GM06990 (cell line): Measurements from ENCODE around the gene PROB1.
"Not testable (repeated sequence)": the region's sequence is repeated elsewhere in the genome, so short reads cannot be mapped to it uniquely, and the experiment has no call there.

Experiments
- DNase-seq: peaks from one replicate; pipeline ENCODE4 v3.0.0-alpha.2; 2011; ENCODE audit not compliant: insufficient read length; ENCODE audit errors: extremely low read depth
- H3K27me3 ChIP-seq: replicated peaks from 2 replicates; pipeline ENCODE4 v1.6.0; 2011; ENCODE audit warnings: low read length; ENCODE audit not compliant: control insufficient read depth, insufficient read depth
- H3K36me3 ChIP-seq: 2 replicates; pipeline ENCODE4 v1.5.1; 2011; ENCODE audit warnings: low read length; ENCODE audit not compliant: control insufficient read depth, insufficient read depth
- H3K4me3 ChIP-seq: replicated peaks from 2 replicates; pipeline ENCODE4 v1.5.1; 2011; ENCODE audit warnings: low read depth, mild to moderate bottlenecking, control low read depth, low read length
- TF ChIP-seq, protein P1 (sequence below): IDR thresholded peaks from 2 replicates; pipeline ENCODE4 v1.5.1; 2011; ENCODE audit warnings: low read length, control low read depth, mild to moderate bottlenecking, inconsistent platforms; ENCODE audit not compliant: insufficient read depth, poor library complexity, severe bottlenecking

PROB1 gene

DNA sequence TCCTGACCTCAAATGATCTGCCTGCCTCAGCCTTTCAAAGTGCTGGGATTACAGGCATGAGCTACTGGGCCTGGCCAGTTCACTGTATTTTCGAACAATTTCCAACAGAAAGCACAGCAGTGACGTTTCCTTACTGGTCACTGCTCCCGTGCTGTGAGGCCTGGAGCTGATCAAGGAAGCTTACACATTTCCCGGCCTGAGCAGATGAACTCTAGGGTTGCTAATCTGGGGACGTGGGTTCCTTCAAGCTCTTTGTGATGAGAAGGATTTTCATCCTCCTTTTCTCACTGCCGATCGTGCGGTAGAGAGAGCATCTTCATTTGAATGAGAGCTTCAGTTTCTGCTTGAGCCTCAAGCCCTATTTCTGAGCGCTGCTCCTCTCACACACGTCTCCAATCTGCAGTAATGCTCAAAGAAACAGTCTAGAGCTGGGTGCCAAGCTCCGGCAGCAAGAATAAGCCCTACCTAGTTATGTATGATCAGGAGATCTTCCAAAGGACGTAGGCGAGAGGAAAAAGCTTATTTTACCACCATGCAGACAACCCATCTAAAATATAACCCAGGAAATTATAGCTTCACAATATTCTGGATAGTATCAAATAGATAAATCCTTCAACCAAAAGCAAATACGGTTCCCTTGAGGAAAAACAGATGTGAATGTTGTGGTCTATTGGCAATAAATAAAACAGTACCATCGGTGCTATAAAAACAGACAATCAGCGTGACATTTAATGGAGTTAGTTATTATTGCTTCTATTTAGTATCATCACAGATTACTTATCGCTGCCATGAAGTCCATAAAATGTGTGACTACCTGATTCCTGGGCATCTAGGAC lies 16.3 kb upstream of the PROB1 start:
- Histone ChIP-seq H3K27me3 (no peaks in the 10 kb centered on the region), H3K4me3 (no peak overlapping the region), H3K36me3 (no peaks in the 10 kb centered on the region)
- TF ChIP-seq, protein P1, sequence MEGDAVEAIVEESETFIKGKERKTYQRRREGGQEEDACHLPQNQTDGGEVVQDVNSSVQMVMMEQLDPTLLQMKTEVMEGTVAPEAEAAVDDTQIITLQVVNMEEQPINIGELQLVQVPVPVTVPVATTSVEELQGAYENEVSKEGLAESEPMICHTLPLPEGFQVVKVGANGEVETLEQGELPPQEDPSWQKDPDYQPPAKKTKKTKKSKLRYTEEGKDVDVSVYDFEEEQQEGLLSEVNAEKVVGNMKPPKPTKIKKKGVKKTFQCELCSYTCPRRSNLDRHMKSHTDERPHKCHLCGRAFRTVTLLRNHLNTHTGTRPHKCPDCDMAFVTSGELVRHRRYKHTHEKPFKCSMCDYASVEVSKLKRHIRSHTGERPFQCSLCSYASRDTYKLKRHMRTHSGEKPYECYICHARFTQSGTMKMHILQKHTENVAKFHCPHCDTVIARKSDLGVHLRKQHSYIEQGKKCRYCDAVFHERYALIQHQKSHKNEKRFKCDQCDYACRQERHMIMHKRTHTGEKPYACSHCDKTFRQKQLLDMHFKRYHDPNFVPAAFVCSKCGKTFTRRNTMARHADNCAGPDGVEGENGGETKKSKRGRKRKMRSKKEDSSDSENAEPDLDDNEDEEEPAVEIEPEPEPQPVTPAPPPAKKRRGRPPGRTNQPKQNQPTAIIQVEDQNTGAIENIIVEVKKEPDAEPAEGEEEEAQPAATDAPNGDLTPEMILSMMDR, result no peak
- no peak for DNase-seq

DNA sequence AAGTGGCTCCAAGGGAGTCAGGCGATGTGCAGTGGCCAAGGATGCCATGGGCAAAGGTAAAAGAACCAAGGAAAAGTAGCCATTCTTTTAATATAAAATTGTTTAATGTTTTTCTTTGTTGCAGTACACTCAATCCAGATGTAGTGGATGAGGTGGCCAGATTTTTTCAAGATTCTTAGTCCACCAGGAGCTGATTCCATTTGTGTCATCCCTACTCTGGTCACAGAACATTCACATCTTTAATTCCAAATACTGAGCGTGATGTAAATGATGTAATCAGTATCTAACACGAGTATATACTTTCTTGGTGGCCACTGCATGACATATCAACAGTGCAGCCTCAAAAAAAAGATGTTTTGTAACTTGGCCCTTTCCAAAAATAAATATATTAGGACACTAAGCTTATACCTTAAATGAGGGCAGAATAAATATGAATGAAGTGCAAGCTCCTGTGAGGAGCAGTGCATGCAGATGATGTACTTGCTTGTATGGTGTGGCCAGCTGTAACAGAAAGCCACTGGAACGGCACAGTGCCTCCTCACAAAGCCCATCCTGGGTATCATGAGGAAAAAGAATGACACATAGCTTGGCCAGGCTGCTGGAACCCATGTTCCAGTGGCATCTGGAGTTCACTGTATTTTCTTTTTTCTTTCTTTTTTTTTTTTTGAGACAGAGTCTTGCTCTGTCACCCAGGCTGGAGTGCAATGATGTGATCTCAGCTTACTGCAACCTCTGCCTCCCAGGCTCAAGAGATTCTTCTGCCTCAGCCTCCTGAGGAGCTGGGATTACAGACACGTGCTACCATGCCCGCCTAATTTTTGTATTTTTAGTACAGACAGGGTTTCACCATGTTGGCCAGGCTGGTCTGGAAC lies 15.5 kb upstream of the PROB1 start:
- Histone ChIP-seq H3K36me3 (no peaks in the 10 kb centered on the region), H3K4me3 (no peak overlapping the region), H3K27me3 (no peaks in the 10 kb centered on the region)
- no peak for DNase-seq
- TF ChIP-seq, protein P1, result no peak

DNA sequence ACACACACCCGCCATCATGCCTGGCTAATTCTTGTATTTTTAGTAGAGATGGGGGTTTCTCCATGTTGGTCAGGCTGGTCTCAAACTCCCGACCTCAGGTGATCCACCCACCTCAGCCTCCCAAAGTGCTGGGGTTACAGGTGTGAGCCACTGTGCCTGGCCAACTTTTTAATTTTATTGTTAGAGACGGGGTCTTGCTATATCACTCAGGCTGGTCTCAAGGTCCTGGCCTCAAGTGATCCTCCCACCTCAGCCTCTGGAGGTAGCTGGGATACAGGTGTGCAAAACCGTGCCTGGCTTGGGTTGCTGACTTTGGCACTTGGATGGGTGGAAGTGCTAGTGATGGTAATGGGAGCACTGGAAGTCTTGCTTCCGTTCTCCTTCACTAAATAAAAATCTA lies 14.2 kb upstream of the PROB1 start:
- not testable (repeated sequence) for H3K36me3 ChIP-seq, H3K4me3 ChIP-seq, H3K27me3 ChIP-seq, DNase-seq

DNA sequence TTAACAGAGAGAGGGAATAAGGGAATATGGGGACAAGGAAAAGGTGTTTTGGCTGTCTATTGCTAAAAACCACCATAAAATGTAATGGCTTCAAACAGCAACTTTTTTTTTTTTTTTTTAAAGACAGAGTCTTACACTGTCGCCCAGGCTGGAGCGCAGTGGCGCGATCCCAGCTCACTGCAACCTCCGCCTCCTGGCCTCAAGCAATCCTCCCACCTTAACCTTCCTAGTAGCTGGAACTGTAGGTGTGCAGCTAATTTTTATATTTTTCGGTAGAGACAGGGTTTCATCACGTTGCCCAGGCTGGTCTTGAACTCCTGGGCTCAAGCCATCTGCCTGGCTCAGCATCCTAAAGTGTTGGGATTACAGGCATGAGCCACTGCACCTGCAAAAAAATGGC lies 13.3 kb upstream of the PROB1 start:
- no peaks in the 10 kb centered on the region for H3K27me3 ChIP-seq
- DNase-seq, result no peak
- H3K36me3 ChIP-seq, result no peaks in the 10 kb centered on the region
- TF ChIP-seq, protein P1, result no peak
- no peak overlapping the region for H3K4me3 ChIP-seq

DNA sequence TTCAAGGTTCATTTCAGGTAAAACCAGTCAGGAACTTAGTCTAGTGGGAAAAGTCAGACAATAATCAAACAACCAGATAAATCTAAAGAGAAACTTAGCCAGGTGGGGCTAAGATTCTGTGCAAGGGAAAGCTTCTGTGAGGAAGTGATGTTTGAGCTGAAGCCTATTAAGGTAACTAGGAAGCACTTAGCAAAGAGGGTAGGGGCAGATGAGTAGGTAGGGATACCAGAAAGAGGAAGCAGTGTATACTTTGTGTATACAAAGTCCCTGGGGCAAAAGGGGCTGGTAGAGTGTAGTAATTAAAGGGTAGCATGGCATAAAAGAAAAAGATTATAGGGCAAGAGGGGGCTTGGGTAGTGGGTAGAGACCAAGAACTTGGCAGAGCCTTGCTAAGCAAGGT lies 12.6 kb upstream of the PROB1 start:
- Histone ChIP-seq H3K4me3 (no peak overlapping the region), H3K27me3 (no peaks in the 10 kb centered on the region), H3K36me3 (no peaks in the 10 kb centered on the region)
- no peak for DNase-seq
- TF ChIP-seq, protein P1, result no peak

DNA sequence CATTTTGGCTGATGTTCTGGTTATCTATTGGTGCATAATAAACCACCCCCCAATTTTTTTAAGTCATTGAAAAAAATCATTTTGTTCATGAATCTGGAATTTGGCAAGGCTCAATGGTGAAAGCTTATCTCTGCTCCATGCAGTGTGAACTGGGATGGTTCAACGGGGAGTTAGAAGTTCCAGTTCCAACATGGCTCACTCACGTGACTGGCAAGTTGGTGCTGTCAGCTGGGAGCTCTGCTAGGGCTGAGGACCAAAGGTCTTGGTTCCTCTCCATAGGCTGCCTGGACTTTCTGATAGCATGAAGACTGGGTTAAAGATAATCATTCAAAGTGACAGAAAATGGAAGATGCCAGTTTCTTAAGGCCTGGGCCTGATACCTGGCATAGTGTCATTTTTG lies 12.1 kb upstream of the PROB1 start:
- H3K4me3 ChIP-seq, result no peak overlapping the region
- no peak for DNase-seq
- TF ChIP-seq, protein P1, result no peak

More for the DNA sequence above, 12.1 kb upstream of the PROB1 start:
- Histone ChIP-seq H3K27me3 (no peaks in the 10 kb centered on the region), H3K36me3 (no peaks in the 10 kb centered on the region)
